Measurements from ENCODE around the gene TRIM42.

GRCh38 chr3:140706360-140706759 is 28.5 kb downstream of the TRIM42 start:
- no peak for TF ChIP-seq CTCF (IDR thresholded peaks at IDR 0.05)
- TF ChIP-seq POLR2A (IDR thresholded peaks at IDR 0.05) = no peak
